Measurements from ENCODE around the gene HIF3A. TPM values are rescaled to one million over a fixed set of nuclear protein-coding genes. Genes with fewer than 3 reads are reported as not detected.

The HIF3A gene
- total RNA-seq, 1 experiment from 2014 or later = 31.9 TPM

DNA sequence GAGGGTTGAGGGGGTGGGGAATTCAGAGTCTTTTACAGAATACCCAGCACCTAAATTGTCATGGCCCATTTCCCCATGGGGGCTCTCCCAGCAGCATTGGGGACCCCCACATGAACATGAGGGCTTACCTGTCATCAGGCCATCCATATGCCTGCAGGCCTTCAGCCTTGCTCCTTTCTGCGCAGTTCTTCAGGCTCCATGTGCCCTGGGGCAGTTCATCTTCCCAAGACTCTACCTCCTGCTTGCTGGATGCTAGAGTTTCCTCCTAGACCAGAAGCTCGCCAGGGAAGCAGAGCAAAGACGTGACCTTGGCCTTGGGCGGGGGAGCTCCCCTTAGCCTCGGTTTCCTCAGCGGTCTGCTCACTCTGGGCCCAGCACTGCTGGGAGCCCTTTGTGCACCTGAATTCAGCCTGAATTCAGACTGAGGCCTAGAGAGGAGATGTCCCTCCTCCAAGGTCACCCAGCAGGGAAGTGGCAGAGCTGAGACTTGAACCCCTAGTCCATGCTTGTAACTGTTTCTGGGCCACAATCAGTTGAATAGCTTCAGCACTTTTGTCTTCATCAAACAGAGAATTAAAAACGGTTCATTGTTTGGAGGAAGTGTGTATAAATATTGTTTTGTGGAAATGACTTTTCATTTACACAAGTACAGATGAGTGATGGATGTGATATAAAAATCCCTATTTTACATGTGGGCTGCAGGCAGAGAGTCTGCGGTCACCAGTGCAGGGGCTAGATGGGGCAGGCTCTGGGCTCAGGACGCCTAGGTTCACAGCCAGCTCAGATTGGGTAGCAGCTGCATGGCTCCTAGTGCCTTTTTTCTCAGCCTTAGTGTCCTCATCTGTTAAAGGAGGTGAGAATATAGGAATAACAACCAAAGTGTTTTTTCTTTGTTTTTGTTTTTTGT lies 59.6 kb downstream of the HIF3A start:
- H3K4ac ChIP-seq (ENCODE audit: low read depth, low read length) = no peak overlapping the region
- no peaks in the 10 kb centered on the region for H3K9me3 ChIP-seq (ENCODE audit: control insufficient read depth, low read depth, low read length)
- peaks cover 18% of the 10 kb centered on the region for H3K79me1 ChIP-seq (ENCODE audit: insufficient read depth, low read depth, low read length, poor library complexity, severe bottlenecking)
- Mint-ChIP-seq H3K4me3 (no peak overlapping the region), H3K36me3 (ENCODE audit: insufficient read depth in 1 of 3, low read depth in 3 of 3) (peaks cover 14 to 57% (median 55%) of the 10 kb centered on the region in 3 experiments), H3K4me1 (peaks cover 3 to 16% of the 10 kb centered on the region in 2 experiments), H3K27ac (no peak overlapping the region; a peak in 1 of 7 replicates), H3K9me3 (no peaks in the 10 kb centered on the region; a peak in 1 of 5 replicates), H3K27me3 (ENCODE audit: low read depth) (no peaks in the 10 kb centered on the region)
- H3K14ac ChIP-seq (ENCODE audit: insufficient read depth, low read length) = no peak overlapping the region
- no peak overlapping the region for H2BK15ac ChIP-seq (ENCODE audit: low read depth, low read length)
- H3K9ac ChIP-seq (ENCODE audit: extremely low read depth, insufficient read length, low read length) = no peak overlapping the region
- no peak overlapping the region for H2AK5ac ChIP-seq (ENCODE audit: insufficient read length, low read length)
- H3K23ac ChIP-seq (ENCODE audit: insufficient read length, low read depth, low read length) = no peak overlapping the region
- H3K27me3 ChIP-seq (ENCODE audit: insufficient read depth, low read length) = no peaks in the 10 kb centered on the region
- H3K4me2 ChIP-seq (ENCODE audit: insufficient read depth, insufficient read length, low read length) = no peak overlapping the region
- H4K8ac ChIP-seq (replicated peaks; ENCODE audit: insufficient read length, low read depth, low read length) = no peak overlapping the region
- H2BK5ac ChIP-seq (ENCODE audit: insufficient read length, low read length) = no peak overlapping the region
- H3K27ac ChIP-seq (ENCODE audit: insufficient read length, low read depth, low read length) = no peak overlapping the region
- TF ChIP-seq CTCF (conservative IDR thresholded peaks at IDR 0.05) = no peak
- H2AFZ ChIP-seq (ENCODE audit: low read length) = no peak overlapping the region
- H3T11ph ChIP-seq (ENCODE audit: low read length) = no peak overlapping the region
- no peaks in the 10 kb centered on the region for H4K20me1 ChIP-seq (ENCODE audit: control insufficient read depth, insufficient read depth, insufficient read length)
- H4K5ac ChIP-seq (ENCODE audit: insufficient read length, low read depth, low read length) = no peak overlapping the region
- H3K79me2 ChIP-seq (ENCODE audit: insufficient read depth, low read length) = peaks cover 8% of the 10 kb centered on the region; the same call in 1 of the 2 replicates
- H4K91ac ChIP-seq (ENCODE audit: insufficient read length, low read depth, low read length) = no peak overlapping the region
- no peaks in the 10 kb centered on the region for H3K4me1 ChIP-seq (ENCODE audit: insufficient read depth, low read length)
- no peak overlapping the region for H3K56ac ChIP-seq (ENCODE audit: insufficient read length, low read depth, low read length)
- H2BK120ac ChIP-seq (ENCODE audit: low read depth, low read length, poor library complexity, severe bottlenecking) = no peak overlapping the region
- no peak overlapping the region for H2BK20ac ChIP-seq (ENCODE audit: low read depth, low read length, poor library complexity, severe bottlenecking)
- no CpG with 5 or more reads among the region's 9 CpGs for WGBS (ENCODE audit: extremely low coverage, insufficient read length, low lambda C conversion rate)
- no peak overlapping the region for H3K18ac ChIP-seq (ENCODE audit: insufficient read length, low read depth, low read length)
- no peak overlapping the region for H2BK12ac ChIP-seq (ENCODE audit: insufficient read length, low read depth, low read length)
- peaks cover 4% of the 10 kb centered on the region for H3K23me2 ChIP-seq (ENCODE audit: insufficient read length, low read depth, low read length, poor library complexity, severe bottlenecking)
- no peak for DNase-seq

Measured in H9 (cell line).